Measurements from ENCODE around the gene RNF123. TPM values are rescaled to one million over a fixed set of nuclear protein-coding genes. Genes with fewer than 3 reads are reported as not detected.

Gene RNF123
- total and polyA plus RNA-seq, 10 of the 15 experiments (the other 5 are each of a cell fraction or from before 2014, with no cell fraction given) = 4.2 to 31.5 (median 17.6) TPM

DNA sequence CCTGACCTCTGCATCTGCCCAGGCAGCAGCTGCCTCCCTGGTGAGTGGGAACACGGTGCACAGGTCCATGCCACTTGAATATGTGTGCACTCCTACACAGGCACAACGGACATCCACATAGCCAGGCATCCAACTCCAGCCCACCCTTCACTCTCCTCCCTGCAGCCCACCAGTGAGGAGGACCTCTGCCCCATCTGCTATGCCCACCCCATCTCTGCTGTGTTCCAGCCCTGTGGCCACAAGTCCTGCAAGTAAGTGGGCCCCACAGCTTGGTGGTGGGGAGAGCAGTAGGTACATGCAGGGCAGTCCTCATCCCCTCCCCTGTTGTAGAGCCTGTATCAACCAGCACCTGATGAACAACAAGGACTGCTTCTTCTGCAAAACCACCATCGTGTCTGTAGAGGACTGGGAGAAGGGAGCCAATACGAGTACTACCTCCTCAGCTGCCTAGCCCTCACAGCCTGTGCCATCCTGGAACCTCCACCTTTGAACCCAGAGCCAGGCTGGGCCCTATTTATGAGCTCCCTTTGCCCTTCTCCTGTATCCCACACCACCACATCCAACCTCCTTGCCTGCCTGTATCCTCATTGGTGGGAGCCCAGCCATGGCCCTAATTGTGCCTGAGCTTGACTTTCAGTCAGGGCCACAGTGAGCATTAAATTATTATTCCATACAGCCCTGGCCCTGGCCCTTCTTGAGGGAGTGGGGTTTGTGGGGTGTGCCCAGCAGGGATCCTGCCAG lies 31.7 kb downstream of the RNF123 start (continued):
- TF ChIP-seq EP300 (IDR thresholded peaks at IDR 0.05; ENCODE audit: borderline replicate concordance in 1 of 2, control insufficient read depth in 1 of 2, low read depth in 2 of 2, low read length in 2 of 2) (no peak), POLR2AphosphoS5 (IDR thresholded peaks at IDR 0.05; ENCODE audit: low read length) (peak; percentile 63; the same call in 1 of the 2 replicates), BMI1 (IDR thresholded peaks at IDR 0.05; ENCODE audit: borderline replicate concordance) (no peak), MTA3 (IDR thresholded peaks at IDR 0.05; ENCODE audit: borderline replicate concordance, low read length) (0 out of 2 replicates have a peak, but pooled peaks have one; percentile 62), POLR2A (IDR thresholded peaks at IDR 0.05; ENCODE audit: low read depth, low read length) (peak; percentile 75), RBBP5 (conservative IDR thresholded peaks at IDR 0.05) (no peak), BRCA1 (IDR thresholded peaks at IDR 0.05; ENCODE audit: low read depth, low read length) (no peak), SP1 (IDR thresholded peaks at IDR 0.05; ENCODE audit: low read depth, low read length) (no peak), MXI1 (IDR thresholded peaks at IDR 0.05; ENCODE audit: low read depth, low read length) (no peak), SMAD5 (IDR thresholded peaks at IDR 0.05; ENCODE audit: low read depth) (0 out of 2 replicates have a peak, but pooled peaks have one; percentile 55)

- 84% methylated on average over 9 of the region's 9 CpGs for WGBS (ENCODE audit: insufficient coverage, insufficient replicate concordance, low lambda C conversion rate, missing lambda C conversion rate)
- H3K9ac ChIP-seq (ENCODE audit: control insufficient read depth, insufficient read depth, low read length) = no peak overlapping the region
- no peak for DNase-seq (ENCODE audit: low read depth, low spot score)
- FAIRE-seq = no peak
- ChIA-PET SMC1A (ENCODE audit: uncharacterized antibody, unreplicated experiment) (interaction anchor here (0.6 kb wide), 1 partner anchor 18 kb away, joined by 3 read pairs; no protein-coding TSS in a partner anchor), CTCF (no interaction called here), RAD21 (ENCODE audit: unreplicated experiment) (no interaction called here), POLR2A (interaction anchor here (0.6 kb wide), 1 partner anchor 350 kb away, joined by 3 read pairs; no protein-coding TSS in a partner anchor)
- no peak for ATAC-seq
- peaks cover 21% of the 10 kb centered on the region for H3K4me1 ChIP-seq (ENCODE audit: control insufficient read depth, insufficient read depth, low read length)
- BruUV-seq (replicated peaks) = no TSS peak
- in situ Hi-C loops (cut with MboI) (no loop called here), intact Hi-C loops (cut with micrococcal nuclease; ENCODE audit: unreplicated experiment) (loop anchor here (5.0 kb wide), 2 partner anchors 66 to 116 kb away; partner anchors contain the start of gene IP6K1)
- H3K4me2 ChIP-seq (ENCODE audit: control insufficient read depth, insufficient read depth) = no peak overlapping the region
- no peaks in the 10 kb centered on the region; the same call in 2 of the 3 replicates for H3K9me3 ChIP-seq (replicated peaks; ENCODE audit: control insufficient read depth, insufficient read depth, low read length)
- H2AFZ ChIP-seq (ENCODE audit: control insufficient read depth, low read depth, low read length) = no peak overlapping the region
- H3K36me3 ChIP-seq (ENCODE audit: control insufficient read depth in 2 of 2, insufficient read depth in 2 of 2, low read length in 1 of 2) = peaks cover 3 to 12% of the 10 kb centered on the region in 2 experiments; a peak in 3 of 4 replicates
- H3K27ac ChIP-seq (ENCODE audit: control insufficient read depth, insufficient read depth) = no peak overlapping the region
- peaks cover 20% of the 10 kb centered on the region for H3K79me2 ChIP-seq (ENCODE audit: control insufficient read depth, insufficient read depth, low read length)
- no peak overlapping the region for H3K4me3 ChIP-seq
- H3K27me3 ChIP-seq (replicated peaks in 1 of 2; ENCODE audit: control insufficient read depth in 2 of 2, insufficient read depth in 2 of 2, low read length in 1 of 2) = no peaks in the 10 kb centered on the region
- H4K20me1 ChIP-seq (ENCODE audit: control insufficient read depth, insufficient read depth) = no peaks in the 10 kb centered on the region
- TF ChIP-seq ZNF207 (IDR thresholded peaks at IDR 0.05; ENCODE audit: borderline replicate concordance) (no peak), NRF1 (conservative IDR thresholded peaks at IDR 0.05; ENCODE audit: low read depth, low read length) (no peak), MLLT1 (IDR thresholded peaks at IDR 0.05) (no peak), RELA (IDR thresholded peaks at IDR 0.05; ENCODE audit: borderline replicate concordance, partially characterized antibody) (no peak), EED (IDR thresholded peaks at IDR 0.05; ENCODE audit: low read depth) (no peak), RB1 (IDR thresholded peaks at IDR 0.05; ENCODE audit: borderline replicate concordance) (no peak), POLR2AphosphoS2 (IDR thresholded peaks at IDR 0.05; ENCODE audit: low read depth, low read length) (no peak), NFYA (IDR thresholded peaks at IDR 0.05; ENCODE audit: borderline replicate concordance, low read depth, low read length) (no peak), IRF4 (IDR thresholded peaks at IDR 0.05; ENCODE audit: low read depth, low read length) (no peak), PAX5 (IDR thresholded peaks at IDR 0.05; ENCODE audit: borderline replicate concordance, low read depth, low read length) (no peak)
These were observed 32.2 kb downstream of the RNF123 start for GRCh38 chr3:49721596-49721895.
